Endothelial cell of umbilical vein (primary cell): Measurements from ENCODE around the gene CTSE.

ENCODE experiments used
- EZH2 ChIP-seq: IDR thresholded peaks from 2 replicates; pipeline ENCODE4 v1.6.1; 2012; ENCODE audit warnings: borderline replicate concordance, low read depth, mild to moderate bottlenecking, moderate library complexity, low read length, inconsistent platforms; ENCODE audit not compliant: severe bottlenecking
- GATA2 ChIP-seq: IDR thresholded peaks from 2 replicates; pipeline ENCODE4 v1.7.0; 2011; ENCODE audit warnings: low read depth, mild to moderate bottlenecking, moderate library complexity, mixed read lengths, low read length; ENCODE audit not compliant: insufficient read length, insufficient read depth
- POLR2A ChIP-seq: IDR thresholded peaks from 2 replicates; pipeline ENCODE4 v1.6.1; 2012; ENCODE audit warnings: low read depth, mild to moderate bottlenecking, control low read depth, low read length
- TF ChIP-seq, protein P1 (sequence below), 2 donors: IDR thresholded peaks; 1 replicate in 1 of 2; 2 replicates in 1 of 2; pipeline ENCODE4 v1.5.1; 2011; ENCODE audit warnings: low read length in 2 of 2, mild to moderate bottlenecking in 2 of 2, moderate library complexity in 2 of 2, control low read depth in 1 of 2, inconsistent platforms in 1 of 2, low read depth in 1 of 2; ENCODE audit not compliant: insufficient read depth in 1 of 2; ENCODE audit errors: extremely low read depth in 1 of 2

DNA sequence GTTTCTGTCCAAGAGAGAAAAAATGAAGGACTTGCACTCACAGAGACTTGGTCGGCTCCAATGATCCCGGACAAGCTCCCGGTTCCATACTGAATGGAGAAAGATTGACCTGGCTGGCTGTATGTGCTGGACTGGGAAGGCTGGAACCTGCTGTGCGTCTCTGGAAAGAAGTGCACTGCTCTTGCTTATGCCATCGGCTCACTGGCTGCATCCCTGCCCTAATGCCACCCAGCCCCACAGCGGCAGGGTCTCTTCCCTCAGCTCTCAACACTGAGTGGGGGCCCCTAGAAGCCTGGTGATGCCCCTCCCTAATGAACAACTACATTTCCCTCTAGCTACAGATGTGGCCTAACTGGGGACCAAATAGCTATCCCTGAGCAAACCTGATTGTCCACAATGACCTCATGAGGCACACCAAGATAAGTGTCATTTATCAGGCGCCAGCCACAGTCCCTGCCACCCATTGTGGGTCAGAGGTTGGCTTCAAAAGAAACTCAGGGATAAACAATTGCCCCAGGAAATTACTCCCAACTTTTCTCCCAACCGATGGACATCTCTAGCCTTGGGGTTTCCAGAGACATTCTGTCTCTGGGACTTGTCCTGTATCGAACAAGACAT is 2.6 kb downstream of the CTSE start:
- TF ChIP-seq, protein P1, sequence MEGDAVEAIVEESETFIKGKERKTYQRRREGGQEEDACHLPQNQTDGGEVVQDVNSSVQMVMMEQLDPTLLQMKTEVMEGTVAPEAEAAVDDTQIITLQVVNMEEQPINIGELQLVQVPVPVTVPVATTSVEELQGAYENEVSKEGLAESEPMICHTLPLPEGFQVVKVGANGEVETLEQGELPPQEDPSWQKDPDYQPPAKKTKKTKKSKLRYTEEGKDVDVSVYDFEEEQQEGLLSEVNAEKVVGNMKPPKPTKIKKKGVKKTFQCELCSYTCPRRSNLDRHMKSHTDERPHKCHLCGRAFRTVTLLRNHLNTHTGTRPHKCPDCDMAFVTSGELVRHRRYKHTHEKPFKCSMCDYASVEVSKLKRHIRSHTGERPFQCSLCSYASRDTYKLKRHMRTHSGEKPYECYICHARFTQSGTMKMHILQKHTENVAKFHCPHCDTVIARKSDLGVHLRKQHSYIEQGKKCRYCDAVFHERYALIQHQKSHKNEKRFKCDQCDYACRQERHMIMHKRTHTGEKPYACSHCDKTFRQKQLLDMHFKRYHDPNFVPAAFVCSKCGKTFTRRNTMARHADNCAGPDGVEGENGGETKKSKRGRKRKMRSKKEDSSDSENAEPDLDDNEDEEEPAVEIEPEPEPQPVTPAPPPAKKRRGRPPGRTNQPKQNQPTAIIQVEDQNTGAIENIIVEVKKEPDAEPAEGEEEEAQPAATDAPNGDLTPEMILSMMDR (IDR thresholded peaks at IDR 0.05; ENCODE audit: extremely low read depth in 1 of 2, insufficient read depth in 1 of 2, low read depth in 1 of 2, low read length in 2 of 2) = no peak
- no peak for TF ChIP-seq EZH2
- no peak for TF ChIP-seq POLR2A
- no peak for TF ChIP-seq GATA2
